Activated T-cell treated with anti-CD3 and anti-CD28 coated beads for 4 hours (primary cell): ENCODE results near the gene SLC26A3.
"Not testable (repeated sequence)": the region's sequence is repeated elsewhere in the genome, so short reads cannot be mapped to it uniquely, and the experiment has no call there.

ENCODE experiments used
- DNase-seq: peaks from one replicate; pipeline ENCODE4 v3.0.0-alpha.2; 2020

The SLC26A3 gene

GRCh38 chr7:107803009-107803610 lies at the start of gene SLC26A3:
SLC26A3 (minus strand) TSS chr7:107803223; CDS start chr7:107794509, 8,714 bp downstream.
- DNase-seq = no peak

GRCh38 chr7:107850643-107851042 lies 47.6 kb upstream of the SLC26A3 start:
- no peak for DNase-seq

GRCh38 chr7:107850216-107850615 lies 47.2 kb upstream of the SLC26A3 start:
- no peak for DNase-seq

- not testable (repeated sequence) for DNase-seq
Measured at GRCh38 chr7:107848211-107848610, 45.2 kb upstream of the SLC26A3 start.

GRCh38 chr7:107847836-107848175 lies 44.8 kb upstream of the SLC26A3 start:
- not testable (repeated sequence) for DNase-seq

GRCh38 chr7:107847168-107847835 lies 44.3 kb upstream of the SLC26A3 start:
- no peak for DNase-seq

GRCh38 chr7:107846324-107846723 lies 43.3 kb upstream of the SLC26A3 start:
- DNase-seq = no peak

GRCh38 chr7:107843184-107843583 lies 40.2 kb upstream of the SLC26A3 start:
- no peak for DNase-seq

GRCh38 chr7:107842213-107842612 lies 39.2 kb upstream of the SLC26A3 start:
- DNase-seq = no peak

- DNase-seq = no peak
Measured at GRCh38 chr7:107838816-107839565, 36.0 kb upstream of the SLC26A3 start.

GRCh38 chr7:107838024-107838601 lies 35.1 kb upstream of the SLC26A3 start:
- no peak for DNase-seq

GRCh38 chr7:107837145-107837512 lies 34.1 kb upstream of the SLC26A3 start:
- DNase-seq = no peak

- no peak for DNase-seq
Measured at GRCh38 chr7:107836237-107837144, 33.5 kb upstream of the SLC26A3 start.

- no peak for DNase-seq
Measured at GRCh38 chr7:107834401-107834800, 31.4 kb upstream of the SLC26A3 start.

- no peak for DNase-seq
Measured at GRCh38 chr7:107833684-107834106, 30.7 kb upstream of the SLC26A3 start.

- DNase-seq = no peak
Measured at GRCh38 chr7:107830420-107830819, 27.4 kb upstream of the SLC26A3 start.

- no peak for DNase-seq
Measured at GRCh38 chr7:107828540-107828939, 25.5 kb upstream of the SLC26A3 start.

GRCh38 chr7:107827501-107827900 lies 24.5 kb upstream of the SLC26A3 start:
- no peak for DNase-seq

GRCh38 chr7:107826451-107826850 lies 23.4 kb upstream of the SLC26A3 start:
- no peak for DNase-seq

- no peak for DNase-seq
Measured at GRCh38 chr7:107824858-107825257, 21.8 kb upstream of the SLC26A3 start.

GRCh38 chr7:107818622-107819021 lies 15.6 kb upstream of the SLC26A3 start:
- DNase-seq = no peak

- DNase-seq = no peak
Measured at GRCh38 chr7:107816011-107816566, 13.1 kb upstream of the SLC26A3 start.
